Prostate gland (tissue), 2 donors: ENCODE data around the gene HIVEP2.

Source experiments
- CTCF ChIP-seq, 4 experiments: fragments of 200-600 bp in 2 of 4; fragments of 450-650 bp in 2 of 4; sonication (generic) in 2 of 4; IDR thresholded peaks; 1 replicate in 3 of 4; 2 replicates in 1 of 4; pipeline ENCODE4 v1.5.1; 2016 to 2019; ENCODE audit warnings: antibody characterized with exemption in 4 of 4, mild to moderate bottlenecking in 2 of 4, moderate library complexity in 2 of 4
- POLR2A ChIP-seq: fragments of 450-650 bp; IDR thresholded peaks from one replicate; pipeline ENCODE4 v1.6.1; 2016; ENCODE audit warnings: antibody characterized with exemption, mild to moderate bottlenecking
- POLR2AphosphoS5 ChIP-seq: sonication (generic); formaldehyde crosslinking; IDR thresholded peaks from one replicate; pipeline ENCODE4 v1.6.1; 2017; ENCODE audit warnings: antibody characterized with exemption

DNA sequence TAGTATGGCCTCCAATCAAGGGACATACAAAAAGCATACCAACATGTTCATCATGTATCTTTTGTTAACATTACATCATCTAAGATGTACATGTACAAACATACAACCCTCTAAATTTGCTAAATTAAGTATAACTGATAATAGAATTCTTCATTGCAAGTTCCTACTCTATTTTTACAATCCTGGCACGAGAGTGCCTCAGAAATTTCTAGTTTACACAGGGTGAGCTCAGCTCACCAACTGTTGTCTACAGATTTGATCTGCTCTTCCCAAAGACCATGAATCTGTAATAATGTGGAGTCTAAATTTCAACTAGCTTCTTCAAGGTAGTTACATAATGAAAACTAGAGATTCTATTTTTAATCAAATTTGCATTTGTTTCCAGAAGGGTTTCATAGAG is 179.7 kb downstream of the HIVEP2 start:
- TF ChIP-seq CTCF (IDR thresholded peaks at IDR 0.05) (no peak), POLR2A (no peak), POLR2AphosphoS5 (no peak)
